Lung (tissue), 12 donors: Measurements from ENCODE around the gene ZBED4. TPM values are rescaled to one million over a fixed set of nuclear protein-coding genes. Genes with fewer than 3 reads are reported as not detected.

Experiments
- ATAC-seq: fragments of 200-7000 bp; cut with Tn5 transposase; one replicate; pipeline ENCODE4 v1.9.1; 2020; ENCODE audit warnings: moderate number of reproducible peaks; ENCODE audit not compliant: insufficient read depth, low FRiP score
- DNase-seq, 3 donors: peaks; one replicate each; pipeline ENCODE4 v3.0.0-alpha.2; 2013 to 2017
- H3K27ac ChIP-seq, 2 donors: one replicate each; pipeline ENCODE4 v1.5.1; 2013; ENCODE audit warnings: mild to moderate bottlenecking in 2 of 2, moderate library complexity in 2 of 2, control low read depth in 1 of 2, inconsistent platforms in 1 of 2, low read depth in 1 of 2, low read length in 1 of 2
- H3K27me3 ChIP-seq, 3 donors: one replicate each; pipeline ENCODE4 v1.5.1; 2013; ENCODE audit warnings: low read length in 2 of 3; ENCODE audit not compliant: control insufficient read depth in 3 of 3, insufficient read depth in 3 of 3
- H3K36me3 ChIP-seq, 4 donors: one replicate each; pipeline ENCODE4 v1.5.1; 2013; ENCODE audit warnings: low read length in 4 of 4, mild to moderate bottlenecking in 1 of 4, moderate library complexity in 1 of 4; ENCODE audit not compliant: control insufficient read depth in 4 of 4, insufficient read depth in 4 of 4
- H3K4me1 ChIP-seq, 5 donors: one replicate each; pipeline ENCODE4 v1.5.1; 2013; ENCODE audit warnings: low read length in 5 of 5, mild to moderate bottlenecking in 2 of 5, moderate library complexity in 1 of 5; ENCODE audit not compliant: control insufficient read depth in 5 of 5, insufficient read depth in 5 of 5
- H3K4me3 ChIP-seq: one replicate; pipeline ENCODE4 v1.5.1; 2013; ENCODE audit warnings: mild to moderate bottlenecking, control low read depth, moderate library complexity
- H3K9ac ChIP-seq, 2 donors: one replicate each; pipeline ENCODE4 v1.5.1; 2013; ENCODE audit warnings: low read length in 2 of 2, control low read depth in 1 of 2; ENCODE audit not compliant: insufficient read depth in 1 of 2
- H3K9me3 ChIP-seq, 4 donors: one replicate each; pipeline ENCODE4 v1.5.1; 2013; ENCODE audit warnings: low read length in 3 of 4, mild to moderate bottlenecking in 1 of 4, moderate library complexity in 1 of 4; ENCODE audit not compliant: control insufficient read depth in 4 of 4, insufficient read depth in 3 of 4
- CTCF ChIP-seq: IDR thresholded peaks from 2 replicates; pipeline ENCODE4 v1.5.1; 2012; ENCODE audit warnings: mild to moderate bottlenecking; ENCODE audit errors: control extremely low read depth, extremely low read depth
- WGBS, 2 donors: extraction: QIAGEN DNeasy Blood & Tissue Kit; methylation state at CpG; one replicate each; pipeline ENCODE4 v1.1.7; 2013; 5-methylcytosine and 5-hydroxymethylcytosine counted together
- polyA plus RNA-seq, 2 donors: library from polyadenylated mRNA; stranded (reverse); fragments of 200-250 nt; gene quantifications; one replicate each; pipeline ENCODE4 v1.2.1, GENCODE V29; 2013
- total RNA-seq, 2 donors: library from RNA; depleted of rRNA in 1 of 2; stranded (reverse); fragments of >200 nt in 1 of 2; gene quantifications; one replicate each; pipeline ENCODE4 v1.2.1, GENCODE V29; 2014 to 2021
- donor health status: control.
- donor health status: control.
- donor health status: Bipolar disorder and iron deficiency.
- donor health status: healthy.
- donor health status: DM: yes; HTN: yes; CAD: no.

ZBED4 gene
- total and polyA plus RNA-seq, 4 donors: 3.9 to 13.2 (median 9.1) TPM

GRCh38 chr22:49896201-49896600 is 42.6 kb downstream of the ZBED4 start:
- DNase-seq: no peak
- Histone ChIP-seq H3K27ac (no peak overlapping the region), H3K36me3 (peaks cover 0 to 26% (median 15%) of the 10 kb centered on the region in 4 donors), H3K4me3 (no peak overlapping the region), H3K9me3 (peaks cover 0 to 4% (median under 1%) of the 10 kb centered on the region in 4 donors), H3K27me3 (no peaks in the 10 kb centered on the region), H3K9ac (no peak overlapping the region), H3K4me1 (peaks cover 0 to 3% (median 0%) of the 10 kb centered on the region in 5 donors)
- ATAC-seq: no peak
- 92 to 96% methylated on average over 5 of the region's 5 CpGs for WGBS, 2 donors
- no peak for TF ChIP-seq CTCF

GRCh38 chr22:49897015-49897684 is 43.5 kb downstream of the ZBED4 start:
- 92 to 97% methylated on average over 8 of the region's 8 CpGs for WGBS, 2 donors
- no peak for DNase-seq

GRCh38 chr22:49899530-49899929 is 45.9 kb downstream of the ZBED4 start:
- Histone ChIP-seq H3K9ac (no peak overlapping the region), H3K4me1 (peaks cover 0 to 2% (median 0%) of the 10 kb centered on the region in 5 donors), H3K27ac (no peak overlapping the region), H3K36me3 (peaks cover 0 to 32% (median 26%) of the 10 kb centered on the region in 4 donors), H3K9me3 (peaks cover 0 to 7% (median 2%) of the 10 kb centered on the region in 4 donors), H3K4me3 (no peak overlapping the region), H3K27me3 (no peaks in the 10 kb centered on the region)
- WGBS, 2 donors: 85 to 87% methylated on average over 6 of the region's 6 CpGs
- DNase-seq (no peak), ATAC-seq (no peak)
- no peak for TF ChIP-seq CTCF

More at GRCh38 chr22:49897015-49897684, 43.5 kb downstream of the ZBED4 start:
- H3K9ac ChIP-seq: no peak overlapping the region
- no peak for TF ChIP-seq CTCF
- H3K27ac ChIP-seq: no peak overlapping the region
- H3K36me3 ChIP-seq: peaks cover 0 to 31% (median 22%) of the 10 kb centered on the region in 4 donors
- H3K27me3 ChIP-seq: no peaks in the 10 kb centered on the region
- no peak overlapping the region for H3K4me3 ChIP-seq
- peaks cover 0 to 5% (median 4%) of the 10 kb centered on the region in 4 donors for H3K9me3 ChIP-seq
- ATAC-seq: no peak
- H3K4me1 ChIP-seq: peaks cover 0 to 3% (median 0%) of the 10 kb centered on the region in 5 donors
